HCT116 (cell line): Measurements from ENCODE around the gene CEP55. TPM values are rescaled to one million over a fixed set of nuclear protein-coding genes. Genes with fewer than 3 reads are reported as not detected.

Source experiments
- ATAC-seq: fragments of 200-7000 bp; cut with Tn5 transposase; 2 replicates; pipeline ENCODE4 v1.9.1; 2020; ENCODE audit warnings: mild to moderate bottlenecking, moderate library complexity
- BruUV-seq: library from RNA; stranded (reverse); fragments of 400-500 nt; replicated peaks from 2 replicates; lab custom pipeline; 2021; lab: Mats Ljungman, UMichigan
- CTCF ChIA-PET: fragments of 300-600 bp; sonication (Branson Sonifier 250); formaldehyde crosslinking; loops from one replicate; lab custom pipeline; 2021; ENCODE audit warnings: antibody characterized with exemption; lab: Charles Lee
- POLR2A ChIA-PET: fragments of 300-600, 350-600 bp; sonication (Branson Sonifier 250); formaldehyde crosslinking; loops from one replicate; lab custom pipeline; 2021; ENCODE audit warnings: antibody characterized with exemption; lab: Charles Lee
- RAD21 ChIA-PET, 2 experiments: fragments of 300-600 bp; sonication (Branson Sonifier 250); formaldehyde crosslinking; loops; one replicate each; lab custom pipeline; 2023; ENCODE audit warnings: low total read pairs in 2 of 2; ENCODE audit not compliant: uncharacterized antibody in 2 of 2, unreplicated experiment in 2 of 2, low non-redundant PET in 1 of 2; lab: Charles Lee
- DNase-seq: peaks from one replicate; pipeline ENCODE4 v3.0.0-alpha.2; 2010; ENCODE audit warnings: low read depth, low spot score
- H2AFZ ChIP-seq: fragments of 200-600 bp; shearing (Covaris generic), sonication (generic); 2 replicates; pipeline ENCODE4 v1.6.1; 2017; ENCODE audit warnings: low read depth, mixed run types, mixed read lengths, antibody characterized with exemption, low read length; ENCODE audit not compliant: poor library complexity, severe bottlenecking
- H3K27ac ChIP-seq: 2 replicates; pipeline ENCODE4 v1.5.1; 2012; ENCODE audit warnings: low read depth, low read length
- H3K27me3 ChIP-seq: fragments of 200-600 bp; sonication (generic); 2 replicates; pipeline ENCODE4 v1.6.1; 2016; ENCODE audit warnings: mixed run types, low read length, mixed read lengths; ENCODE audit not compliant: insufficient read depth
- H3K36me3 ChIP-seq, 2 experiments: fragments of 200-500 bp in 1 of 2; fragments of 200-600 bp in 1 of 2; sonication (Bioruptor generic) in 1 of 2; sonication (generic) in 1 of 2; 2 replicates each; pipeline versions ENCODE4 v1.5.1 to v1.6.1; 2014 to 2016; ENCODE audit warnings: low read length in 2 of 2, inconsistent platforms in 1 of 2, mixed read lengths in 1 of 2, mixed run types in 1 of 2; ENCODE audit not compliant: insufficient read depth in 2 of 2, control insufficient read depth in 1 of 2
- H3K4me1 ChIP-seq, 2 experiments: fragments of 200-600 bp in 1 of 2; sonication (generic) in 1 of 2; 2 replicates each; pipeline versions ENCODE4 v1.5.1 to v1.6.1; 2012 to 2017; ENCODE audit warnings: low read length in 2 of 2, inconsistent platforms in 1 of 2, mild to moderate bottlenecking in 1 of 2, mixed read lengths in 1 of 2, mixed run types in 1 of 2, moderate library complexity in 1 of 2; ENCODE audit not compliant: insufficient read depth in 2 of 2, control insufficient read depth in 1 of 2
- H3K4me2 ChIP-seq: fragments of 200-600 bp; sonication (generic); 2 replicates; pipeline ENCODE4 v1.6.1; 2017; ENCODE audit warnings: mixed run types, low read length, mixed read lengths
- H3K4me3 ChIP-seq, 2 experiments: fragments of 200-600 bp in 1 of 2; sonication (generic) in 1 of 2; replicated peaks in 1 of 2; 2 replicates each; pipeline ENCODE4 v1.5.1; 2011 to 2016; ENCODE audit warnings: low read length in 2 of 2, control low read depth in 1 of 2, low read depth in 1 of 2, mild to moderate bottlenecking in 1 of 2, mixed read lengths in 1 of 2, mixed run types in 1 of 2
- H3K79me2 ChIP-seq: fragments of 200-600 bp; sonication (generic); 2 replicates; pipeline ENCODE4 v1.6.1; 2017; ENCODE audit warnings: mild to moderate bottlenecking, mixed run types, low read length, moderate library complexity, mixed read lengths; ENCODE audit not compliant: insufficient read depth
- H3K9ac ChIP-seq: fragments of 200-600 bp; sonication (generic); 2 replicates; pipeline ENCODE4 v1.6.1; 2016; ENCODE audit warnings: low read length, mixed read lengths
- H3K9me2 ChIP-seq: fragments of 200-600 bp; sonication (generic), shearing (Covaris generic); 2 replicates; pipeline ENCODE4 v1.6.1; 2017; ENCODE audit warnings: mixed run types, mild to moderate bottlenecking, moderate library complexity; ENCODE audit not compliant: insufficient read depth
- H3K9me3 ChIP-seq, 2 experiments: fragments of 200-500 bp in 1 of 2; fragments of 200-600 bp in 1 of 2; sonication (Bioruptor generic) in 1 of 2; sonication (generic) in 1 of 2; 2 replicates each; pipeline ENCODE4 v1.6.1; 2014 to 2017; ENCODE audit warnings: low read length in 2 of 2, mixed read lengths in 2 of 2, inconsistent platforms in 1 of 2, low read depth in 1 of 2, mild to moderate bottlenecking in 1 of 2, mixed run types in 1 of 2, moderate library complexity in 1 of 2; ENCODE audit not compliant: control insufficient read depth in 1 of 2, insufficient read depth in 1 of 2
- H4K20me1 ChIP-seq: fragments of 200-600 bp; sonication (generic), shearing (Covaris generic); 2 replicates; pipeline ENCODE4 v1.6.1; 2017; ENCODE audit warnings: mixed run types, mild to moderate bottlenecking, moderate library complexity; ENCODE audit not compliant: insufficient read depth
- CEBPB ChIP-seq: IDR thresholded peaks from 2 replicates; pipeline ENCODE4 v1.6.1; 2012; ENCODE audit warnings: low read depth
- CTCF ChIP-seq, 3 experiments: fragments of 200-600 bp in 1 of 3; sonication (generic) in 1 of 3; IDR thresholded peaks in 2 of 3; conservative IDR thresholded peaks in 1 of 3; 2 replicates each; pipeline ENCODE4 v1.5.1; 2012 to 2017; ENCODE audit warnings: low read depth in 2 of 3, low read length in 2 of 3, antibody characterized with exemption in 1 of 3, borderline replicate concordance in 1 of 3, control low read depth in 1 of 3, mild to moderate bottlenecking in 1 of 3, mixed read lengths in 1 of 3, mixed run types in 1 of 3, moderate library complexity in 1 of 3; ENCODE audit not compliant: insufficient read depth in 1 of 3
- ELF1 ChIP-seq: IDR thresholded peaks from 2 replicates; pipeline ENCODE4 v1.6.1; 2012; ENCODE audit warnings: low read depth, borderline replicate concordance
- EZH2phosphoT487 ChIP-seq: fragments of 200-600 bp; IDR thresholded peaks from 2 replicates; pipeline ENCODE4 v1.6.1; 2018; ENCODE audit warnings: antibody characterized with exemption, borderline replicate concordance
- FOSL1 ChIP-seq: IDR thresholded peaks from 2 replicates; pipeline ENCODE4 v1.6.1; 2012; ENCODE audit warnings: low read depth
- SIN3A ChIP-seq: IDR thresholded peaks from 2 replicates; pipeline ENCODE4 v1.6.1; 2012; ENCODE audit warnings: low read depth
- SP1 ChIP-seq: IDR thresholded peaks from 2 replicates; pipeline ENCODE4 v1.6.1; 2012; ENCODE audit warnings: low read depth
- YY1 ChIP-seq: IDR thresholded peaks from 2 replicates; pipeline ENCODE4 v1.6.1; 2011; ENCODE audit warnings: low read length, low read depth, moderate library complexity, mild to moderate bottlenecking; ENCODE audit not compliant: insufficient replicate concordance; ENCODE audit errors: extremely low read depth
- ZFX ChIP-seq: fragments of 450-650 bp; IDR thresholded peaks from 2 replicates; pipeline ENCODE4 v1.6.1; 2017
- ZNF274 ChIP-seq: fragments of 200-500 bp; sonication (Bioruptor generic); IDR thresholded peaks from 2 replicates; pipeline ENCODE4 v1.6.1; 2014; ENCODE audit warnings: mild to moderate bottlenecking, low read depth, low read length, inconsistent platforms
- intact Hi-C: fragments of 100-400 bp; cut with micrococcal nuclease; formaldehyde crosslinking; loops from 2 replicates; pipeline ENCODE4 v1.10.0; 2022
- total RNA-seq: library from RNA; stranded (reverse); gene quantifications from one replicate; pipeline ENCODE4 v1.2.1, GENCODE V29; 2021; ENCODE audit not compliant: unreplicated experiment

CEP55 gene
- total RNA-seq, 1 experiment from 2014 or later = 63.7 TPM

GRCh38 chr10:93451244-93451947, 45.0 kb upstream of the CEP55 start:
- H3K4me3 ChIP-seq = no peak overlapping the region
- peaks cover 91% of the 10 kb centered on the region for H3K79me2 ChIP-seq
- H3K9ac ChIP-seq = 0 out of 2 replicates have a peak overlapping the region, but pooled peaks have one; percentile 8
- no peaks in the 10 kb centered on the region for H3K9me3 ChIP-seq
- no peak for DNase-seq
- H3K4me1 ChIP-seq = peaks cover 44 to 78% of the 10 kb centered on the region in 2 experiments
- ATAC-seq = no peak
- ChIA-PET POLR2A (interaction anchor here (0.6 kb wide), 1 partner anchor 24 kb away, joined by 4 read pairs; no protein-coding TSS in a partner anchor), RAD21 (no interaction called here), CTCF (no interaction called here)
- H3K4me2 ChIP-seq = no peak overlapping the region
- no peak overlapping the region for H2AFZ ChIP-seq
- no peaks in the 10 kb centered on the region for H3K9me2 ChIP-seq
- no peaks in the 10 kb centered on the region for H4K20me1 ChIP-seq
- H3K36me3 ChIP-seq = peaks cover 7 to 50% of the 10 kb centered on the region in 2 experiments
- no peak for TF ChIP-seq ZNF274
- TF ChIP-seq ZFX = no peak
- no peak for TF ChIP-seq SP1
- BruUV-seq = TSS peak; percentile 7
- intact Hi-C loops = no loop called here
- H3K27me3 ChIP-seq = no peaks in the 10 kb centered on the region
- no peak overlapping the region for H3K27ac ChIP-seq

GRCh38 chr10:93452143-93452542, 44.3 kb upstream of the CEP55 start:
- POLR2A ChIA-PET = no interaction called here
- no peak for TF ChIP-seq ELF1
- no peak for TF ChIP-seq SIN3A
- TF ChIP-seq CTCF (IDR thresholded peaks at IDR 0.05 in 2 of 3, conservative IDR thresholded peaks at IDR 0.05 in 1 of 3; ENCODE audit: borderline replicate concordance in 1 of 3, insufficient read depth in 1 of 3, low read depth in 2 of 3, low read length in 2 of 3) = no peak
- TF ChIP-seq CEBPB = no peak
- no peak for TF ChIP-seq EZH2phosphoT487
- TF ChIP-seq FOSL1 = no peak
- TF ChIP-seq YY1 = no peak
- TF ChIP-seq, all 23 proteins: peak for 0
- Histone ChIP-seq H3K4me2 (no peak overlapping the region), H2AFZ (no peak overlapping the region), H3K27me3 (no peaks in the 10 kb centered on the region), H4K20me1 (no peaks in the 10 kb centered on the region), H3K9me2 (no peaks in the 10 kb centered on the region), H3K79me2 (peaks cover 91% of the 10 kb centered on the region), H3K4me1 (peaks cover 43 to 78% of the 10 kb centered on the region in 2 experiments), H3K27ac (0 out of 2 replicates have a peak overlapping the region, but pooled peaks have one; percentile 8), H3K36me3 (peaks cover 7 to 52% of the 10 kb centered on the region in 2 experiments), H3K9ac (no peak overlapping the region), H3K4me3 (no peak overlapping the region), H3K9me3 (no peaks in the 10 kb centered on the region)
- ChIA-PET RAD21 (no interaction called here), CTCF (no interaction called here)
- DNase-seq (no peak), ATAC-seq (0 out of 2 replicates have a peak, but pooled peaks have one; percentile 26)
- intact Hi-C loops = no loop called here
- BruUV-seq = no TSS peak
